Middle frontal gyrus (tissue), 1 donor: ENCODE results near the gene PES1.
A peak's percentile ranks its signal among the peaks of the same experiment; 100 is the strongest.
"Not testable (repeated sequence)": the region's sequence is repeated elsewhere in the genome, so short reads cannot be mapped to it uniquely, and the experiment has no call there.

Source experiments
- DNase-seq: peaks from one replicate; pipeline ENCODE4 v3.0.0-alpha.2; 2015; ENCODE audit warnings: low spot score; ENCODE audit errors: extremely low spot score

The PES1 gene

DNA sequence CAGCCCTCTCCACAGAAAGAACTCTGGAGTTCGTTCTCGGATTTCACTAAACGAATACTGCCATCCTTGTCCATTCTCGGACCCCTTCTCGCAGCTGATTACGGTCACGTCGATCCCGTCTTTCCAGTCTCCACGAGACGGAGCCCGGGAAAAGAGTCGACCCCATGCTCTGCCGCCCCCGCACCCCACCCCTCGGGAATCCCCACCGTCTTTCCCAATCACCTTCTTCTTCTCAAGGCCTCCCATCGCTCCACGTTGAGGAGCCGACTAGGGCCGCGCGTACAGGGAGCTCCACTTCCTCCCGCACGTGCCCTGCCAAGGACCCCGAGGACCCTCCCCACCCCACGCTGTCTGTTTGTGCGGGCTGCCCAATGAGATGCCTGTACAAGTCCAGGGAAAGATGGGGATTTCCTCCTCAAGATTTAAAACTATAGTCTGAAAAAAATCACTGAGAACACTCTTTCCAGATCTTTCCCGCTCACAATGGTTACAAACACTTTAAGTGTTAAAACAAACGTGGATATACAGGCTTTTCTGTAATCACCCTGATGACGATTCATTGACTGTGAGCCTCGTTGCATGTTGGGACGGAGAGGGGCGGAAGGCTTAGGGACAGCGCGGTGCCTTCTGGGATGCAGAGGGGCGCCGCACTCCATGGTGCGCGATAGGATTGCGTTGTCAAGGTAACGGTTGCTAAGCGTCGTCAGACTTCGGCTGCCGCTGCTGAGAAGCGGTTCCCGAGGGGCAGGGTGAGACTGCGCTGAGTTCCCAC, at the start of gene PES1:
TSS of gene PES1 (minus strand) at position 323 of the 772 bp plus-strand sequence. CDS start at position 246, 77 bp downstream.
- peak; percentile 96 for DNase-seq

GRCh38 chr22:30640839-30641430, 49.2 kb upstream of the PES1 start:
- DNase-seq, result no peak

DNA sequence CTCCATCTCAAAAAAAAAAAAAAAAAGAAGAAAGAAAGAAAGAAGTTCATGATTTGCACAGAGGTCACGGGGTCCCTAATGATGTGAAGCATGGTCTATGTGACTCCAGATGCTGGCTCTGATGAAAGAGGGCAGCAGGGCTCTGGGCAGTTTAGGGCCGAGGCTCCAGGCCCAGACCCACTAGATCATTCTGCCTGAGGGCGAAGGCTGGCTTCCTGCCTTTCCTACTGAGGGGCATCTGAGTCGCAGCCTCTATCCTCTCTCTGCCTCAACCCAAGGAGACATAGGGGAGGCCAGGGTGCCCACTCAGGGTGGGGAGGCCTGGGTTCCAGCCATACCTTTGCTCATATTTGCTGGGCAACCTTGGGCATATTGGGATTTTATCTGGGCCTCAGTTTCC, 48.7 kb upstream of the PES1 start:
- no peak for DNase-seq

- no peak for DNase-seq
Measured at GRCh38 chr22:30637701-30638114, 46.0 kb upstream of the PES1 start.

DNA sequence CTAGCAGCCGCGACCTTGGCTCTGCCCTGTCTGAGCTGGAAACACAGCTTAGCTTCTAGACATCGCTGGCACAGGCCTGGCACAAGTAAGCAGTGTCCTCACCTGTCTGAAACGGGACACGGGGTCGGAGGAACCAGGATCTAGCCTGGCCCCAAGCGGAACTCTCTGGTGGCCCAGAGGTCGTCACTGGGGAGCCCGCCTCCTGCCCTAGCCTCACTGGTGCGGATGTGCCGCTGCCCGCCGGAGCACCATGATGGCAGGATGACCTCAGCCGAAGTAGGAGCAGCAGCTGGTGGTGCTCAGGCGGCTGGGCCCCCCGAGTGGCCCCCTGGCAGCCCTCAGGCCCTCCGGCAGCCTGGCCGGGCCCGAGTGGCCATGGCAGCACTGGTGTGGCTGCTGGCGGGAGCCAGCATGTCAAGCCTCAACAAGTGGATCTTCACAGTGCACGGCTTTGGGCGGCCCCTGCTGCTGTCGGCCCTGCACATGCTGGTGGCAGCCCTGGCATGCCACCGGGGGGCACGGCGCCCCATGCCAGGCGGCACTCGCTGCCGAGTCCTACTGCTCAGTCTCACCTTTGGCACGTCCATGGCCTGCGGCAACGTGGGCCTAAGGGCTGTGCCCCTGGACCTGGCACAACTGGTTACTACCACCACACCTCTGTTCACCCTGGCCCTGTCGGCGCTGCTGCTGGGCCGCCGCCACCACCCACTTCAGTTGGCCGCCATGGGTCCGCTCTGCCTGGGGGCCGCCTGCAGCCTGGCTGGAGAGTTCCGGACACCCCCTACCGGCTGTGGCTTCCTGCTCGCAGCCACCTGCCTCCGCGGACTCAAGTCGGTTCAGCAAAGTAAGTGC, 44.7 kb upstream of the PES1 start:
- DNase-seq, result no peak

- DNase-seq, result peak; percentile 82
Measured at GRCh38 chr22:30635273-30636225, 43.8 kb upstream of the PES1 start, which contains the start of gene SLC35E4. Gene SLC35E4 (plus strand): TSS chr22:30635781. CDS start chr22:30636451, 670 bp downstream.

DNA sequence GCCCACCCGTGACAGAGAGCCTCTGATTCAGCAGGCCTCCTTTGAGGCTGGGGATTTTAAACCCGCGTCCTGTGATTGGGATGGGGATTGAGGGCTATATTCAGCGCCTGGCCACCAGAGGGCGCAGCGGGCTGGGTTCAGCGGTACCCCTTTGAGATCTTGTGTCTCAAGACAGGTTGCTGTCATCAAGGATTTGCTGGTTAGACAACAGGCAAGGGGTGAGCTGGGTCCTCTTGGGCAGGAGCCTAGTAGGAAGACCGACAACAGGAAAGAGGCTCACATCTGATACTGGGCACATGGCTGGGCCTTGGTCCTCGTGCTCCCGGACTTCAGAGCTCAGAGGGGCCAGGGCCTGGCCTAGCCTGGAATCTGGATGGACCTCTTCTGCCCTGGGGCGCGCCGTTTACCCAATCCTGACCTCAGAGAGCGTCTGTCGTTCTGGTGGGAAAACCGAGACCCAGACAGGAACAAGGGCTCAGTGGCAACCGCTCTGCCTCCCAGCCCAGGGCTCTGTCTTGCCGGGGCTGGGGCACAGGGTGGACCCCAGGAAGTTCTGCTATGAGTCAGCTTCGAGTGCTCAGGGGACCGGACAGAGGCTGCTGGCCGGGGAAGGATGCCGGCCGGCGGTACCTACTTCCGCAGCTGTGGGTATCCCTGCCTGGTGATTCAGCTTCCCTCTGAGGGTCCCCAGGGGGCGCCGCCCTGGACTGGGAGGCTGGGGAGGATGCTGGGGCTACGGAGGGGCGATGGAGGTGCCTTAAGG, 42.9 kb upstream of the PES1 start:
- peak; percentile 82 for DNase-seq

GRCh38 chr22:30631469-30631868, 39.8 kb upstream of the PES1 start:
- DNase-seq, result not testable (repeated sequence)

GRCh38 chr22:30628491-30628890, 36.8 kb upstream of the PES1 start:
- no peak for DNase-seq

GRCh38 chr22:30627471-30627870, 35.8 kb upstream of the PES1 start:
- DNase-seq, result no peak

DNA sequence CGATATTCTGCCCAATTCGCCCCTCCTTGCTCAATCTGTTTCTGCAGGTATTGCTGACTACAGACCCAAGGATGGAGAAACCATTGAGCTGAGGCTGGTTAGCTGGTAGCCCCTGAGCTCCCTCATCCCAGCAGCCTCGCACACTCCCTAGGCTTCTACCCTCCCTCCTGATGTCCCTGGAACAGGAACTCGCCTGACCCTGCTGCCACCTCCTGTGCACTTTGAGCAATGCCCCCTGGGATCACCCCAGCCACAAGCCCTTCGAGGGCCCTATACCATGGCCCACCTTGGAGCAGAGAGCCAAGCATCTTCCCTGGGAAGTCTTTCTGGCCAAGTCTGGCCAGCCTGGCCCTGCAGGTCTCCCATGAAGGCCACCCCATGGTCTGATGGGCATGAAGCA, 34.7 kb upstream of the PES1 start:
- no peak for DNase-seq

DNA sequence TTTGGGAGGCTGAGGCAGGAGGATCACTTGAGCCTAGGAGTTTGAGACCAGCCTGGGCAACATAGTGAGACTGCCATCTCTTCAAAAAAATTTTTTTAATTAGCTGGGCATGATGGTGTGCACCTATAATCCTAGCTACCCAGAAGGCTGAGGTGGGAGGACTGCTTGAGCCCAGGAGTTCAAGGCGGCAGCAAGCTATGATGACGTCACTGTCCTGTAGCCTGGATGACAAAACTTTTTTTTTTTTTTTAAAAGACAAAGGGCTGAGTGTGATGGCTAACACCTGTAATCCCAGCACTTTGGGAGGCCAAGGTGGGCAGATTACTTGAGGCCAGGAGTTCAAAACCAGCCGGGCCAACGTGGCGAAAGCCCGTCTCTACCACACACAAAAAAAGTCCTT, 28.2 kb upstream of the PES1 start:
- DNase-seq, result not testable (repeated sequence)

DNA sequence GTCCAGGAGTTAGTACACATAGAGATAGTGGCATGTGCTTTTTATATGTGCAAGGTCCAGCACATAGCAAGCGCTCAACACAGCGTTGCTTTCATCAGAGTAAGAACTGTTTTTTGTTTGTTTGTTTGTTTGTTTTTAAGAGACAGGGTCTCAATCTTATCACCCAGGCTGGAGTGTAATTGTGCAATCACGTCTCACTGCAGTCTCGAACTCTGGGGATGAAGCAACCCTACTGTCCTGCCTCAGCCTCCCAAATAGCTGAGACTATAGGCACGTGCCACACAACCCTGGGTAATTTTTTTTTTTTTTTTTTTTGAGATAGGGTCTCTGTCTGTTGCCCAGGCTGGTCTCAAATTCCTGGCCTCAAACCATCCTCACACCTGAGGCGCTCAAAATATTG, 26.1 kb upstream of the PES1 start:
- no peak for DNase-seq

GRCh38 chr22:30615543-30615954, 23.8 kb upstream of the PES1 start:
- DNase-seq, result no peak

DNA sequence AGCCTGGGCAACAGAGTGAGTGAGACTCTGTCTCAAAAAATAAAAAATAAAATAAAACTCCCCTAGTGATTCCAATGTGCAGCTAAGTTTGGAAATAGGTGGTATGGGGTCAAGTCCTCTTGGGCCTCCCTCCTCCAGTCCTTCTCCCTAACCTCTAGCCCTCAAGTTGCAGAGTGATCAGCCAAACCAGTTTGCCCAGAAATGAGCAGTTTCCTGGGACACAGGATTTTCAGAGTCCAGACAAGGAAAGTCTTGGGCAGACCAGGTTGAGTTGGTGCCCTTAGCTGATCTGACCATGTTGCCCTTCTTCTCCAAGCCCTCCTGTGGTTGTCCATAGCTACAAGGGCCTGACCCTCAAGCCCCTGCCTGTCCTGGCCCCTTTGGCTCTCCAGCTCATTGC, 23.2 kb upstream of the PES1 start:
- no peak for DNase-seq

DNA sequence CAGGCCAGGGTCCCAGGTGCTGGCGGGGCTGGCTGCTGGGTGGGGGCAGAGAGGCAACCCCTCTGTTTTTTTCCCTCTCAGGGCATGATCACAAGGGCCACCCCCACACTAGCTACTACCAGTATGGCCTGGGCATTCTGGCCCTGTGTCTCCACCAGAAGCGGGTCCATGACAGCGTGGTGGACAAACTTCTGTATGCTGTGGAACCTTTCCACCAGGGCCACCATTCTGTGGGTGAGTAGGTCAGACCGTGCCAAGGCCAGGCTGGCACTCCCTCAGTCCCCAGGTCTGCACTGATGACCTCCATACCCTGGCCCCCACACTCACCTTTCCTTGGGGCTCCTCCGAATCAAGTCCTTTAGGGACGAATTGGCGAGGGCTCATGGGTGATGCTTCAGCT, 22.6 kb upstream of the PES1 start:
- no peak for DNase-seq

DNA sequence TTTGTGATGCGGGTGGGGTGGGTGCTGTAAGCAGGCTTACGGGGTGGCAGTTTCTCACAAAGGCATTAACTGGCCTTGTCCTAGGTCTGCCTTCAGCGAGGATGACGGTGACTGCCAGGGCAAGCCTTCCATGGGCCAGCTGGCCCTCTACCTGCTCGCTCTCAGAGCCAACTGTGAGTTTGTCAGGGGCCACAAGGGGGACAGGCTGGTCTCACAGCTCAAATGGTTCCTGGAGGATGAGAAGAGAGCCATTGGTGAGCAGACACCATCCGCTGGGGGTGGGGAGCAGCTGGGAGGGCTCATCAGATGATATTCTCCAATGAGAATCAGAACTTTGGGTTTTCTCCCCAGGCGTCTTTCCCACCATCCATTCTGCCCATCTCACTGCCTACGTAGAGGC, 21.1 kb upstream of the PES1 start:
- no peak for DNase-seq

GRCh38 chr22:30611197-30611596, 19.5 kb upstream of the PES1 start:
- DNase-seq, result no peak

- no peak for DNase-seq
Measured at GRCh38 chr22:30610299-30610698, 18.6 kb upstream of the PES1 start.
